HG03159 (cell line): ENCODE results near the gene TMEM187.

Source experiments
- ATAC-seq: cut with Tn5 transposase; IDR thresholded peaks from one replicate; pipeline ENCODE4 v1.9.1; 2021; ENCODE audit warnings: mild to moderate bottlenecking, moderate library complexity; ENCODE audit not compliant: unreplicated experiment

TMEM187 gene

DNA sequence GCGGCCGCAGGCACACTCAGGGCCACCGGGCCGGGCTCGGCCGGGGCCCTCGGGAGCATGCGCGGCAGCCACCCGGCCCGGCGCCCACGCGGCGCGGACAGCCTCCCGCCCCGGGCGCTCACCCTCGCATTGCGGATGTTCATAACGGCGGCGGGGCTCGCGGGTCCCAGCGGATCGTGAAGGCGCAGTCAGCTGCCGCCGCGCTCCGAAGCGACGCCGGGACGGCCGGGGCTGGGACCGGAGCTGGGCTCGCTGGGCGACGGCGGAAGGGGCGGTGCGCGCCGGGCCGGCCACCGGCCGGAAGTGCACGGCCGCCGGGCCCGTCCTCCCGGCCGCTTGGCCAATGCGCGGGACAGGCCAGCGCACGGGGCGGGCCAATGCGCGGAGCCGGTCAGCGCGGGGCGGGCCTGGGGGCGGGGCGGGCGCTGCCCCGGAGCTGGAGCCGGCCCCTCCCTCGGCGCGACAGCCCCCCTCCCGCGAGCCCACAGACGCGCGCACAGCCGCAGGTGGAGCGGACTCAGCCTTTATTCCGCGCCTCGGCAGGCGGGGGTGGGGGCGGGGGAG, 37.7 kb upstream of the TMEM187 start, which contains the start of gene NAA10:
Gene NAA10, minus strand, starts transcription at position 276 of the 564 bp plus-strand sequence. Its CDS starts 133 bp downstream, at position 143.
- ATAC-seq, result peak; percentile 70

- peak; percentile 11 for ATAC-seq
Observed at GRCh38 chrX:153935326-153935851, 37.2 kb upstream of the TMEM187 start.

DNA sequence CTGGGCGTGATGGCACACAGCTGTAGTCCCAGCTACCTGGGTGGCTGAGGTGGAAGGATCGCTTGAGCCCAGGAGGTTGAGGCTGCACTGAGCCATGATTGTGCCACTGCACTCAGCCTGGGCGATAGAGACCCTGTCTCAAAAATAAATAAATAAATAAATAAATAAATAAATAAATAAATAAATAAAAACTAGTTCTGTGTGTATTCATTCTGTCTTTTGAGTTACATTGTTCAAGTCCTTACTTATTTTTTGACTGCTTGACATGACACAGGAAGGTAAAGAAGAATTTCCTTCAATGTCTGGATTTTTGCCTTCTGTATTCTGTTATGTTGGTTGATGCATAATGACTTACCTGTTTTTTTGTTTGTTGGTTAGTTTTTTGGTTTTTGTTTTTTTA, 35.5 kb upstream of the TMEM187 start:
- no peak for ATAC-seq

DNA sequence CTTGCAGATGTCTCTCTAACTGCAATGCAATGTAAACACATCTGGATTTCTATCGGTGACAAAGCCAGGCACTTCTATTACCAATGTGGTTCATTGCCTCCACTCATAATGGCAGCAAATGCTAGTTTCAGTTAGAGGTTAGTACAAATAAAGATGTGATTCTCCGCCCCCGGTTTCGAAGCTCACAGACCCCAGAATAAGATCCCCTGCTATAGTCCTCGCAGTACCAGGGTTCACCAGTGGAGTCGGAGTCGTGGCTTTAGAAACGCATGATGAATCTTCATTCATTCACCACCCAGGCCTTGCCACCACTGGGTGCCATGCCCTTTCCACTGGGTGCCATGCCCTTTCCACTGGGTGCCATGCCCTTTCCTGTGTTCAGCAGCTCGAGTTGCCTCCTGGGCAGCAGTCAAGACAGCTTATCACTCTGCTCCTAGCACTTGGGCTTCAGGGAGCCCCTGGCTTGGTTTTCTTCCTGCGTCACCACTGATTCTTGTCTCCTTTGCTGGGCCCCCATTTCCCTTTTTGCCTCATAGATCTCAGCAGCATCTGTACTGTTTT, 34.2 kb upstream of the TMEM187 start:
- ATAC-seq, result no peak

DNA sequence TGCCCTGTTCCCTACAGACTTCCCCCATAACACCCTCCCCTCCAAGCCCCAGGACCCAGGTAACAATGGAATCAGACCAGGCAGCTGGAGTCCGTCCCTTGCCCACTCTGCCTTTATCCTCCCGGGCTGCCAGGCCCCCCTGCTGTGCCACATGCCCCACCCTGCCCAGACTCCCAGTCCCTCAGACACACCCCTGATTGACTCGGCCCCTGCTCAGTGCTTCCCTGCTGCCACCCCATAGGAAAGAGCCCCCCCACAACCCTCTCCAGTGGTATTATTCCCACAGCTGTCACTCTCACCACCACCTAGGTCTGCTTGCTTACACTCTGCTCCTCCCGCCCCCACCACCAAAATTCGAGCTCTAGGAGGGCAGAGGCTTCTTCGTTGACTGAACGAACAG, 33.0 kb upstream of the TMEM187 start:
- no peak for ATAC-seq

- ATAC-seq, result no peak
Observed at GRCh38 chrX:153941336-153942252, 31.0 kb upstream of the TMEM187 start.

DNA sequence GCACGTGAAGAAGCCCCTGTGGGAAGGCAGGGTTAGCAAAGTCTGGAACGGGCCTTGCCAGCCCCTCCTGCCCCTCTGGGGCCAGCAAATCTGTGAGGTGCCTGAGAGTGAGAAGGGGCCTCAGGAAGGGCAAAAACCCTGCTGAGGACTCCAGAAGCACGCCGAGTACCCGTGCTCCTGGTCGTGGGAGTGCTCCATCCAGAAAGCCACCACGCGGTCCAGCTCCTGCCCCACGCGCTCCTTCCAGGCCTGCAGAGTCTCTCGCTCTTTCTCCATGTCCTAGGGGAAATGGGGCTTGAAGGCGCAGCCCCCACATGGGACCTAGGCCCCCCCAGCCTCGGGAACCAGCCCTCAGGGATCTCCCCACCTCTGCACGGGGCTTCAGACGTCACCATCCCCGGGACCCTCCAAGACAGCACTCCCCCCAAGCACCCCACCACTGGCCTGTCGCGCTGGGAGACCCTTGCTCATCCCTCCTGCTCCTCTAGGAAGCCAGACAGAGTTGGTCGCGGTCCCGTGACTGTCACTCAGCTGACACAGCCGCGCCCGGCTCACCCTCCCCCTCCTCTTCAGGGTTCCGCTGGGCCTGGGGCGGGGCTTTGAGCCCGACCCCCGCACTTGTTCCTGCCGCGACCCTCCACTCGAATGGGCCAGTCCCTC, 28.3 kb upstream of the TMEM187 start, which contains the start of gene RENBP:
Gene RENBP, minus strand, starts transcription at position 504 of the 660 bp plus-strand sequence. Its CDS starts 33 bp downstream, at position 471.
- no peak for ATAC-seq

DNA sequence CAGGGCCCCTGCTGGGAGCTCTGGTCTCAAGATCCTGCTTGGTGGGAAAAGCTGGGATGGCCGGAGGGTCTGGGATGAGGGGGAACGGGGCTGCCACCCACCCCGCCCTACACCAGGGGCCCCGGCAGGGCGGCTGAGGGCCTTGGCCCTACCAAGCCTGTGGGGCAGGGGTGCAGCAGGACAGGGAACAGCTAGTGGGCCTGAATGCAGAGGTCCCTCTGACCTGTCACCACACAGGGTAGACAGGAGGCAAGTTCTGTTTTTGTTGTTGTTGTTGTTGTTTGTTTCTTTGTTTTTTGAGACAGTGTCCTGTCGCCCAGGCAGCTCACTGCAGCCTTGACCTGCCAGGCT, 27.8 kb upstream of the TMEM187 start:
- no peak for ATAC-seq

DNA sequence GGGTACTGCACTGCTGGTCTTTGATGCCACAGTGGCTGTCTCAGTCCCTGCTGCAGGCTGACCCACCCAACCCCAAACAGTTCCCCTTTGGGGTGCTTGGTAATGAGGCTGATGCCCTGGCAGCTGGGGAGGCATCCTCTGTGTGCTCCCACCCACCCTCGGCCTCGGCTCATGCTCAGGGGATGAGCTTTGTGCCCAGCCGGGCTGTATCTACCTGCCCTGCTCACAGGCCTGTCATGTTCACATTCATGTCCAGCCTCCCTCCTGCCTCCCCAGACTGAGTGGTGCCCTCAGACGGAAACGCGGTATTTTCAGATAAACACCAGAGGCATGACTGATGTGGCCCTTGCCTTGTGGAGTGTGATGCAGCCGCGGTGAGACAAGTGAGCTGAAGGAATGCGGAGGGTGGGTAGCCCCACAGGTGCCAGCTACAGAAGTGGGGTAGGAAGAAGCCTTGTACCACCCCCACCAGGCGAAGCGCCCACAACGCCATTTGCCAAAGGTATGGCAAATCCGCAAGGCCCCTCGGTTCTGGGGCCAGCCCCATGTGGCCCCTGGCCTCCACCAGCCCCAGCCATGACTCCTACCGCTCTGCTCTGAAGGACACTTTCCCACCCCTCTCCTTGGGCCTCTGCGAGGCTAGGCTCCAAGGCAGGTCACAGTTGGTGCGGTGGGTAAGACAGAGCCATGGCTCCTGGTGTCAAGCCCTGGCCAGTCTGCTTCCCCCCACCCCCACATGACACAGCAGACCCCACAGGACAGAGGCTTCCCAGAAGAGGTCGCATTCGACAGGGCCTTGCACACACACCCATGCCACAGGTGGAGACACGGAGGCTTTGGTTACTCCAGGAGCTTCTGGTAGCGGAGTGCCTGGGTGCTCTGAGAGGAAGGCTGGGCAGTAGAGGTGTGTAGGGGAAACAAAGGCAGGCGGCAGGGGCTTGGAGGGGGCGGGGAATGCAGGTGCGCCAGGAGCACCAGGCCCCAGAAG, 26.3 kb upstream of the TMEM187 start:
- ATAC-seq, result no peak

DNA sequence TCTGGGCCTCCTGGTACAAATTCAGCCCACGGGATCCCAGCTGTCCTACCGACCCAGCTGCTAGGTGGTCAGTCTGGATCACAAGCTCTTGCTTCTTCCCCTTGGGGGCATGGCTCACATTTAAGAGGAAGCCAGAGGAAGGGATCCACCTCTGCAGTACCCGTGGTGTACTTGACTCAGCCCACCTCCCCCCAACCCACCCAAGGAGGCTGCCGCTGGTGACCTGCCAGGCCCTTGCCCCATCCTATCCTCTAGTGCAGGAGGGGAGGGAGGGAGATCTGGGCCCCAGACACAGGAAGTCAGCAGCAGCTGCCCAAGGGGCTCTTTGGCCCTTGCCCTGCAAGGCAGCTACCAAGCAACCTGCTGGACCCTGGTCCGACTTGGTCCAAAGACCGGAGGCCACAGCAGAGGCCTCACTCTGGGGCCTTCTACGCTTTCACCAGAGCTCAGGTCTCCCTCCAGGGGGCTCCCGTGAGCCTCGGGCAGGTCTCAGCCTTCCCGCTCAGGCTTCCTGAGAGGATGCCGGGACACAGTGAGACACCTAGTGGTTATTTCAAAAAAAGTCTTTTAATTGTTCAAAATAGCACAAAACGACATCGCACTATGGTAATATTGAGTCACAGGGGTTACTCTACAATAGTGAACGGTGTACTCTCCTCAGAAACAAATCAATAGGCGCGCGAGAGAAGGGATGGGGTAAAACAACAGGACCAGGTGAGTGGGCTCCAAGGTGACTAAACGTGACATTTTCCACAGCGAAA, 25.4 kb upstream of the TMEM187 start:
- ATAC-seq, result peak; percentile 64

DNA sequence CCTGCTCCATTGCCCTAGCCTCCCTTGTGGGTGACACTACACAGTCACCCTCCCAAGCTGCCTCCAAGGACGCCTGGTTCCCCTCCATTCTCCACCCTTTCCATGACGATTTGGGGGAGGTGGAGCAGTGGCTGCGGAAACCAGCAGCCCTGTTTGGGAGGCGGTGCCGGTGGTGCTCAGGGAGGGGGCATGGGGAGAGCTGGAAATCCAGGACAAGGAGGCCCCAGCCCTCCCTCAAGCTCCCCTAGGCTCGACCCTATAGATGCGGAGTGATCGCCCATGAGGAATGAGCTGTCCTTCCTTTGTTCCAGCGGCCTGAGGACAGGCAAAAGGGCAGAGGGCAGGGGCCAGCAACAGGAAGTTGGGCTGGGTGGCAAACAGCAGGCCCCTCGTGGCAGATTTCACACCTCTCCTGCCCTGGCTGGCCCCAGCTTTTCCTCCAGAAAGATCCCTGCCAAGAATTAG, 24.5 kb upstream of the TMEM187 start:
- no peak for ATAC-seq

DNA sequence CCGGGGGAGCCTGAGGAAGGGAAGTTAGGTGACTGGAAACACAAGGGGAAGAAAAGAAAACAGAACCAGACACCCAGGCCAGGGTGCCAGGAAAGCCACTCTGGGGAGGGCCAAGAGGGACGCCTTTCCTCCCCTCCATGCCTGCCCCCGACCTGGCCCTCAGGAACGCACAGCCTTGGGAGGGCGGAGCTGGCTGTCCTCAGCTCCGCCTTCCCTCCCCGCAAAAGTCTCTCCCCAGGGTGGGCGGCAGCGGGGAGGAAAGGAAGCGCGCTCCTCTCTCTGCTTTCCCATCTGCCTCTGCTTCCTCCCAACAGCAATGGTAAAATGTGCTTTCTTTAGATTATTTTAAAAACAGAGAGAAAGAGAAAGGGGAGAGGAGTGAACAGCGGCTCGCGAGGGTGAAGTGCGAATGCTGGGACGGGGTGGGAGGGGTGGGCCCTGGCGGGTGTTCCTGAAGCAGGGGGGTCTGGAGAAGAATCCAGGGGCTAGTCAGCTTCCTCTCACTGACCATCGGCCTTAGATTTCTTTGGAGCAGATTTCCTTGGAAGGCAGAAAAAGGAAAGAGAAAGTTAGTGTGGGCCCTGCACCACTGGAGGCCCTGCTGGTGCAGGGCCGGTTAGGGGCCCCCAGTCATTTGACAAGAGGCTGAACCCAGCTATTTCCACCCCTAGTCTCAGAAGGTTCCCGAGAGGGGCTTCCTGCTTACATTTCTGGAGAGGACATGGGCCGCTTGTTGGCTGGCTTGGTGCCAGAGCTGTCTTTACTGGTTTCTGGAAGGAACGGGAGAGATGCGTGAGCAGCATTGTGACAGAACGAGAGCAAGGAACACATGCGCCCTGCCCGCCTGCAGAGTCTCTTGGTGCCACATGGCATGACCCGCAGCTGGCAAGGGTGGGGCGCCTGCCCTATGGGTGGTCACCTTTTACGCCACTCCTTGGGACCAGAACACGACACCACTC, 23.4 kb upstream of the TMEM187 start:
- ATAC-seq, result no peak

DNA sequence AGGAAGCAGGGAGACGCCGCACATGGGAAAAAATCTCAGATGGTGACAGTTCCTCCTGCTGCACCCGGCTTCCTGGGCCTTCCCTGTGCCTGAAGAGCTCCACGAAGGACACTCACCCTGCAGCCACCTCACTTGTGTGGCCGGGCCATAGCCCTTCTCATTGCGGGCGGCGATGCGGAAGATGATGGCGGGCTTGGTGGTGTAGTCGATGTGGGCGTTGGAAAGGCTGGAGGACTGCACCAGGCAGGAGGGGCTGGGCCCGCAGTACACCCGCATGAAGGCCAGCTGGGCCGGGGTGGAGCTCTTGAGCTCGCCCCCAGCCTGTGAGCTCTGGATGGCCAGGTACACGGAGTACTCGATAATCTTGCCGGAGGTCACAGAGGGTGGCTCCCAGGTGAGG, 22.4 kb upstream of the TMEM187 start:
- no peak for ATAC-seq

DNA sequence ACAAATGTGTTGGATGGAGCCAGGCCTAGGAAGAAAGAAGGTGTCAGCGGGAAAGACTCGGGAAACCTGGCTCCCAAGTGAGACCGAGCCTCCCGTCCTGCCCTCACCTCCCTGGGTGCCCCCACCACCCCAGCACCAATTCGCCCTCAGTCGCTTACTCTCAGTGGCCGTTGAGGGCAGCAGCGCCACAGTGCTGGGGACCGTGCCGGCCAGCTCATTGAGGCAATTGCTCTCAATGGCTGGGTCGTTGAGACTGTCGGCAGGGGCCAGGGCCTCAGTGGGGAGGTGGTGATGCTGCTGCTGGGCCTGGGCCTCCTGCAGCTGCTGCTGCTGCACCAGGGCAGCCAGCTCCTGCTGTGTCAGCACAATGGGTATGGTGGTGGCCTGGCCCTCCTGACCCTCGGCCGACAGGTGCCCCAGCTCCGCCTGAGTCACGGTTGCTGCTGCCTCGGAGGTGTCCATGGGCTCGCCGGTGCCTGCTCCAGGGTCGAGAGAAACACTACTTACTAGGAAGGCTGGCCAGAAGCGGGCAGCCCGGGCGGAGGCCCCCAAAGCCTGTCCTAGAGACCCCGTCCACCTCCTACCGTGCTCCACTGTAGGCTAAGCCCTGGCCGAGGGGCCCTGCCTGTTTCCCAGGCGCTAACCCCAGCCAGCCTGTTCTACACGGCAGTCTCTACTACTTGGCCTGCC, 20.7 kb upstream of the TMEM187 start:
- ATAC-seq, result no peak

GRCh38 chrX:153952373-153953026, 20.1 kb upstream of the TMEM187 start:
- ATAC-seq, result no peak

- ATAC-seq, result no peak
Observed at GRCh38 chrX:153953342-153953830, 19.2 kb upstream of the TMEM187 start.
